Activated CD4-positive, alpha-beta T cell treated with anti-CD3 and anti-CD28 coated beads, Interleukin-10, Interleukin-2, amounts not matched to agents 100 ng/mL and 50 ng/mL, durations not matched to agents 16 hours and 8 hours (primary cell): Measurements from ENCODE around the gene PTGIR.
"Not testable (repeated sequence)": the region's sequence is repeated elsewhere in the genome, so short reads cannot be mapped to it uniquely, and the experiment has no call there.

Experiments
- DNase-seq: peaks from one replicate; pipeline ENCODE4 v3.0.0-alpha.2; 2020

PTGIR gene

DNA sequence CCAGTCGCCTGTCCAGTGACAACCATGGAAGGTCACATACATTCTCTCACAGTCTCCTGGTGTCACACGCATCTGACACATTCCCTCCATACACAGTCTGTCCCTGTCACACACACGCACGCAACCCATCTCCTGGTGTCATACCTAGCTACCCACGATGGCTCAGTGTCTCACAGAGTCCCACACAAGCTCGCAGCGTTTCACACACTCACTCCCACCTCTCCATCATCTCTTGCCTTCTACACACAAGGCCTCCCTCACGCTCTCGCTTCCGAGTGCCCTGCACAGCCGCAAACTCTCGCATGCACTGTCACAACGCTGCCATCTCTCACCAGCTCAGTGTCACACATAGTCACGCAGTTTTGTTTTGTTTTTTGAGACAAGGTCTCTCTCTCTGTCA is 12.3 kb upstream of the PTGIR start:
- DNase-seq: no peak

DNA sequence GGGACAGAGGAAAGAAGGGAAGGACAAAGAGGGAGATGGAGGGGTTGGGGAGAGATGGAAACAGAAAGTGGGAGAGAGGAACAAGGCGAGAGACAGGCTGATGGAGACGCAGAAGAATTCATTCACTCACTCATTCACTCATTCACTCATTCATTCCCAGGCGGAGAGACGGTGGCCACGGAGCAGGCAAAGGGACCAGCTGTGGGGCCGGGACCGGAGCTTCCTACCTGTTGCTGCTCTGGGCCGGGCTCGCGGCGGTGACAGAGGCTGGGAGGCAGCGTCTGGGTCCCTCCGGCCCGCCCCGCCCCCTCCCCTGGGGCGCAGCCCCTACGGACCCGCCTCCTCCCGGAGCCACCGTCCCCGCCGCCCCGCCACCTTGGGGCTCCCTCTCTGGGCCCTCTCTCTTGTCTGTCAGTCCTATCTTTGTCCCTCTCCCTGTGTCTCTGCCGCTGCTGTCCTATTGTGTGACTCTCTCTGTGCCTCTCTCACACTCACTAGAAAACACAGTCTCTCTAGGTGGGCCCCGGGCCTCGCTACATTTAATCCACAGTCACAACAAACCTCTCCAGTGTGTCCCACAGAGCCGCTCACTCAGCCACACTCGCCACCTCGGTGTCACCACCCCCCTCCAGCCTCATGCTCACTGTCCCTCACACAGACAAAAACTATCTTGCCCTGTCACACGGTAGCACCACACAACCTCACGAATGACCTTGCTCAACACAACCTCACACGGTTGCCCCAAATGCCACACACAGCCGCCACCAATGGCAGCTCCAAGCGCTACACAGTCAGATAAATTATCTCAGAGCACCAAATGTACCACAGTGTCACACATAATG is 11.3 kb upstream of the PTGIR start, which contains the start of gene GNG8:
Gene GNG8, minus strand, starts transcription at position 283 of the 842 bp plus-strand sequence. CDS start 1,520 bp downstream, outside the sequence.
- no peak for DNase-seq

DNA sequence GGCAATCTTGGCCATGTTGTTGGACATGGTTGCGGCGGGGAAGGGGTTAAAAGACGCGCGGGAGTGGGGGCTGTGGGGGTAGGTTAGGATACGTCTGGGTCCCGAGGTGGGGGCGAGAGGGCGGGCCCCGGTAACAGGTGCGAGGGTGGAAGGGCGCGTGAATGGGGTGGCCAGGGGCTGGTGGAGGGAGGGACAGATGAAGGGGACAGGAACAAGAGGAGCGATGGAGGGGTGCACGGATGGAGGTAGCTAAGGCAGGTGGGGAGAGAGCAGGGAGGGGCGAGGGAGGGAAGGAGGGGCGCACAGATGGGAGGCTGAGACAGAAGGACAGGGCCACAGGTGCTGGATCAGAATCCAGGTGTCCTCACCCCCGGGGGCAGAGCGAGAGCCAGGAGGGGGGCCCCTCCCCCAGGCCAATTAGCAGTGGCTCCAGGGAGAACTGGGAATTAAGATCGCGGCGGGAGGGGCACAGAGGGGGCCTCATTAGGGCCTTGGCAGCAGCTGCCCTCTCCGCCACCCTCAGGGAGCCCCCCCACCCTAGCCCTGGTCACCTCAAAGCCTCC is 9.8 kb upstream of the PTGIR start:
- no peak for DNase-seq

DNA sequence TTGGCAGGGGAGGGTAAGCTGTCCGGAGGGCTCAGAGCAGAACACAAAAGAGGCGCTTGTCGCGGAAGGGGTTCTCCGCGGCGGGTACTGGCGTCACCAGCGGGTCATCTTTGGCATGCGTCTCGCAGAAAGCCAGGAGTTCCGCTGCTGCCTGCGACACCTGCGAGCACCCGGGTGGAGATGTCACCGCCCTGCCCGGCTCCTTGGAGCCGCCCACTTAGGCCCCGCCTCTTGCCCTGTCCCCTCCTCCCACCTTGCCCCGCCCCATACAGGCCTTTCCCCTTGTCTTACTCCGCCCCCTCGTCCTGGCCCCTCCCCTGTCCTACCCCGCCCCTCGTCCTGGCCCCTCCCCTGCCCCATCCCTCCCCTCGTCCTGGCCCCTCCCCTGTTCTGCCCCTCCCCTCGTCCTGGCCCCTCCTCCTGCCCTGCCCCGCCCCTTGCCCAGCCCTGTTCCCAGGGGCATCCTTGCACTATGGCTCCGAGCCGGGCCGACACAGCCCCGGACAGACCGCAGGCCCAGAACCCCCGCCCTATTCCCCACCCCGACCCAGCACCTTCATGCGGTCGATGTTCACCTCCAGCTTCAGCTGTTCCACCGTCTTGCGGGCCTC is 9.3 kb upstream of the PTGIR start:
- DNase-seq: peak; percentile 96

DNA sequence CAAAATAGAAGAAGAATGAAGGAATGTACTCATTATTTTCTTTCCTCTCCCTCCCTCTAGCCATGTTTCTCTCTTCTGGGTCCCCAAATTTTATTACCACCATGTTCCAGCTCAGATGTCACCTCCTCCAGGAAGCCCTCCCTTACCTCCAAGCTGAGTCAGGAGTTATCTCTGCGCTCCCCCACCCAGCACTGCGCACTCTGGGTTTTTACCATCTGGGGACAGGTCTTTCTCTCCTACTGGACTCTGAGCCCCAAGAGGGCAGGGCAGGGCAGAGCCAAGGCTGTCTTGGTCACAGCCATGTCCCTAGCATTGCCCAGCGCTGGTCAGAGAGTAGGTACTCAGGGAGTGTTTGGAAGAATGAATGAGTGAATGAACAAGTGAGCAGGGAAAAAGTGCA is 8.2 kb upstream of the PTGIR start:
- no peak for DNase-seq

DNA sequence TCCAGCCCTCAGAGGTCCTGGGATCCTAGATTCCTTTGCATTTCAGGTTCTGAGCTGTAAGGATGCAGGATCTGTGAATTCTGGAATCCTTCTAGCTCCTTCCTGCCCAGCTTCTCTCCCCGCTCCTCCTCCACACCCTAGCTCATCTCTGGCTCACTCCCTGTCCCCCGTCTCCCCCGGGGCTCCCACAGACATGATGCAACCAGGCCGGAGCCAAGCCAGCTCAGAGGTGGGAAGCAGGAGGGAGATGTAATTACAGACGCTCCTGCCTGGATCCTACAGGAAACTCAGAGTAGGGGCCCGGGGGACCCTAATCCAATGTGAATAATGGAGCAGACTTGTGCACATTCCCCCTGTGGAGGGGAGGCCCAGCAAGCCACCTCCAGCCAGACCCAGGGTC is 6.6 kb upstream of the PTGIR start:
- DNase-seq: no peak

DNA sequence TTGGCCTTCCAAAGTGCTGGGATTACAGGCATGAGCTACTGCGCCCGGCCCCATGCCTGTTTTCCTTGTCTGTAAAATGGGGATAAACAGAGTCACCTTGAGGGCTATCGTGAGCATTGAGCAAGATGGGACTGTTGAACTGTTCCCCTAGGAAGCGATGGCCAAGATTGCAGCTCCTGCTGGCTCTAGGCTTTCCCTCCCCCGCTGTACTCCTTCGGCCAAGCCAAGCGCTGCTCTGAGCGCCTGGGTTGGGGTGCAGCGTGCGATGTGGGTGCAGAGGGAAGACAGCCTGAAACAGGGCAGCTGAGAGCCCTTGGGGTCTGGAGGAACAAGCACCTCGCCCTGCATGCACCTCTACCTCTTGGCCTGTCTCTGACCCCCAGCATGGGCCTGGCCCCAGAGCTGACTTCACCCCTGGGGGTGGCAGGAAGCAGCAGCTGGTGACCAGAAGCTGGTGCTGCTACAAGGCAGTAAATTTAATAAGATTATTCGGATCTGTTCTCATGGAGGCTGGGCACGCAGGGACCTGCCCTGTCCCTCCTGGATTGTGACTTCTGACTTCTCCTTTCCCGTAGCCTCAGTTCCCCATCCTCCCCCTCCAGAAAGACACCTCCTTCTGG is 5.8 kb upstream of the PTGIR start:
- no peak for DNase-seq

DNA sequence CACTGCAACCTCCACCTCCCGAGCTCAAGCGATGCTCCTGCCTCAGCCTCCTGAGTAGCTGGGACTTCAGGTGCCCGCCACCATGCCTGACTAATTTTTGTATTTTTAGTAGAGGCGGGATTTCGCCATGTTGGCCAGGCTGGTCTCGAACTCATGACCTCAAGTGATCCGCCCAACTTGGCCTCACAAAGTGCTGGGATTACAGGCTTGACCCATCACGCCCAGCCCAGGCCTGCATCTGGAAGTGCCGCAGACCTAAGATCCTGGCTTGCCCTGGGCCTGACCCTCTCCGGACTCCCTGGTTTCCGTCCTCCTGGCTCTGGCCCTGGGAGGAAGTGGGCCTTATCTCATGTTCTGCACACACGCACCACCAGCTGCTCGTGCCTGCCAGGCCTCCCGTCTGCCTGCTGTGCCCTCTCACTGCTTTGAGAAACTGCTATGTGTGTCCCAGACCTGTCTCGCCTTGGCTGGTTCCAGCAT is 4.7 kb upstream of the PTGIR start:
- no peak for DNase-seq

DNA sequence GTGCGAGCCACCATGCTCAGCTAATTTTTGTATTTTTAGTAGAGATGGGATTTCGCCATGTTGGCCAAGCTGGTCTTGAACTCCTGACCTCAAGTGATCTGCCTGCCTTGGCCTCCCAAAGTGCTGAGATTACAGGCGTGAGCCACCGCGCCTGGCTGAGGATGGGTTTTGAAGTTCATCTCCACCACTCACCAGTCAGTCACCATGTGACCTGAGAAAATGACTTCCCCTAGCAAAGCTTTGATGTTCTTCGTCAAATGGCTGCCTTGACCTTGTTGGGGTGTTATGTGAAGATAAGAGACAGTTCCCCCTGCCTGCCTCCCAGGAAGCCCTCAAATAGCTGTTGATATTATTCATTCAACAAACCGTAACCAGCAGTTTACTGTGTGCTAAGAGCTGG is 4.1 kb upstream of the PTGIR start:
- not testable (repeated sequence) for DNase-seq

DNA sequence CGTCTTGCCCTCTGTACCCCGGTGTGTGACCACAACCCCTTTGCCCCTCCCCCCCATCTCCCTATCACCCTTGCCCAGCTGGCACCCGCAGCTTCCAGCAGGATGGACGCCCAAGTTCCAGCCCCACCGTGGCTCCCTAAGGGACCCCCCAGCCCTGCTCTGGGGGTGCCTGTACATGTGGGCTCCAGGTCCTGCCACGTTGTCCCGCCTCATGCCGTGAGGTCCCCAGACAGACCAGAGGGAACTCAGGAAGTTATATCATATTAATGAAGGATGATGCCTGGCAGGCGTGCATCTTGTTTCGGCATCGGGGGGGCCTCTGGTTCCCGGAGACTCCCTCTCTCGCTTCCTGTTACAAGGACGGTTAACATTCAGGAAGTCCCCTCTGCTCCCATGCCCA is 1.6 kb upstream of the PTGIR start:
- no peak for DNase-seq

DNA sequence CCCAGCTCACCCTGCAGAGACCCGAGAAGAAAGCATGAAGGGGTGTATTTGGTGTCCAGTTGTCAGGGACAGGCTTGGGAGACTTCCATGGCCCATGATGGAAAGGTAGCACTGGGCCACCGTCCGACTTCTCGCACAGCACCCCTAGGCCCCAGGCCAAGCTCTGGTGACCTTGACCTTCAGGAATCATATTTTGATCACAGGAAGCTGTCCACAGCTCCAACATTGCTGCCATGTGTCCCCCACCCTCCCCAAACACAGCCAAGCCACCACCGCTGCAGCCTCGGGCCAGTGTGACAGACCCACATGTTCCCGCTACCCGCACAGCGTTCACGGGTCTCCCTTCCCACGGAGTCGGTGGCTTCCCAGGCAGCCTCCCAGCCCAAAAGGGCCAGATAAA is 842 bp upstream of the PTGIR start:
- DNase-seq: no peak

DNA sequence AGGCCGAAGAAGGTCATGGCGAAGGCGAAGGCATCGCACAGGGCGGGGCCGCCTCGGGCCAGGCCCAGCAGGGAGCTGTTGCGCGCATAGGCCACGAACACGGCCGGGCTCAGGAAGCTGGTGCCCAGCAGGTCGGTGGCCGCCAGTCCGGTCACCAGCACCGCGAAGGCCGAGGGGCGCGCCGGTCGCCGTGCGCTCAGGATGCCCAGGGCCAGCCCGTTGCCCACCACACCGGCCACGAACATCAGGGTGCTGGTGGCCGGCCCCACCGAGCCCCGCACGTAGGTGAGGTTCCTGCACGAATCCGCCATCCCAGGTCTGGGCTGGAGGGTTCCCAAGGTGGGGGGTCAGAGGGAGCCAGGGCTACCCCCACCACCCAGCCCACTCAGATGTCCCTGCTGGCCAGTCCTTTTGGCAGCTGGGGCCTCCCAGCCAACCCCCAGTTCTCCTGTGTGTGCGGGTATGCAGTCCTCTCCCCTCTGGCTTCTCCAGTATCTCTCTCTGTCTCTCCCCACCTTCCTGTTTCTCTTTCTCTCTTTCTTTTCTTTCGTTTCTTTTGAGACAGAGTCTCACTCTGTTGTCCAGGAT is 880 bp downstream of the PTGIR start:
- no peak for DNase-seq

DNA sequence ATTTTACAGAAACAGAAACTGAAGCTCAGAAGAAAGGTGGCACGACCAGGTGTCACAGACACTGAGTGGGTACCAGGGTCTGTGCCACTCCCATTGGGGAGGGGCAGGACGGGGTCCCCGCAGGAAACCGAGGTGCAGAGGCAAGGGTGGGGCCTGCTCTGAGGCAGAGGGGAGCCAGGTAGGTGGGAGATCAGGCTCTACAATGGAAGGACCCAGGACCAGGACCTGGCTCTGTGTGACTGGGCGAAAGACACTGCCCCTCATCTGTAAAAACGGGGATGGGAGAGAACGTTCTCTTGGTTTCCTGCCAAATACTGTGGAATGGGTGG is 2.8 kb downstream of the PTGIR start:
- no peak for DNase-seq

DNA sequence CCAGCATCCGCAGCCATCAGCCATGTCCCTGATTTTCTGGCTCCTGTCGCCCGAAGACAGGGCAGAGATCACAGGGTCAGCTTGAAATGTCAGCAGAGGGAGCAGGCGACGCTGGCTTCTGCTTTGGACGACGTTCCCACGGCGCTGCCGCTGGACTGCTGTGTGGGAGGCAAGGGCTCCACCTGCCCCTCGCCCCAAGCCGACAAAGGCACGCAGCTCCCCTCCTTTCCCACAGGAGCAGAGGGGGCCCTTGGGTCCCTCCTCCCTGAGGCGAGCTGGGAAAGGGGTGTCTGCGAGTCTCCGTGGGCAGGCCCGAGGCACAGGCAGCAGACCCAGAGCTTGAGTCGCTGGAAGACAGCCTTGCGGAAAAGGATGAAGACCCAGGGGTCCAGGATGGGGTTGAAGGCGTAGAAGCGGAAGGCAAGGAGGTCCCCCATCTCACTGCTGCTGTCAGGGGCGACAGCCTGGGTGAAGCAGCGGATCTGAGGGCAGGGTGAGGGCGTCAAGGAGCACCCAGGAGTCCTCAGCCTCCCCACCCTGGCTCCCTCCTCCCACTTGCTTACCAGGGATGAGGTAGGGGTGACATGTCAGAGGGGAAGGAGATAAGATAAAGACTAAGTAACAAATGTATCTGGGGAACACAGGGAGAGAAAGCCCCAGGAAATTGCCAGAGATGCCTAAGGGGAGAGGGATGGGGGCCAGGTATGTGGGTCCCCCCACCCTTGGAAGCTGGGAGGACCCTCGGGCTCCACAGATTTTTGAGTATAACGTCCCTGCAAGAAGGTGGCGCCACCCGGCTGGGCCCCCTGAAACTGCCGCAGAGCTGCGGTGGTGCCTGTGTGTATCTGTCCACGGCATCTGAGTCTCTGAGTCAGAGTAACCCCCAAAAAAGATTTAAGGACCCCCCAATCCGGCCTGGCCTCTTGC is 3.4 kb downstream of the PTGIR start:
- no peak for DNase-seq

DNA sequence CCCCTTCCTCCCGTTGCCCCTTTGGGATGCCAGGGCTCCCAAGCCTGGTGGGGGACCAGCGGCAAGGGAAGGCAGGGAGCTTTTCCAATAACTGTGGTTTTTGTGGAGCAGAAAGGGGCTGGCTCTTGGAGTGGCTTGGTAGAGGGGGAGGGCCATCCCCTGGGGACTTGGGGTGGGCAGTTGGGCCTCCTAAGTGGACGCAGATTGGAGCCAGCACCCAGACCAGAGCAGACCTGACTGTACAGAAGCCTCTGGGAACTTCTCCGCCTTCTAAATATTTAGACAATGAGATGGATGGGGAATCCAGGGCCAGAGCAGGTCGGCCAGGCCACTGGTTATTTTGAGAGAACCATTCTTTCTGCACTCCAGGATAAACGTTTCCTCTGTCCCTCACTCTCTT is 4.2 kb downstream of the PTGIR start:
- DNase-seq: no peak

DNA sequence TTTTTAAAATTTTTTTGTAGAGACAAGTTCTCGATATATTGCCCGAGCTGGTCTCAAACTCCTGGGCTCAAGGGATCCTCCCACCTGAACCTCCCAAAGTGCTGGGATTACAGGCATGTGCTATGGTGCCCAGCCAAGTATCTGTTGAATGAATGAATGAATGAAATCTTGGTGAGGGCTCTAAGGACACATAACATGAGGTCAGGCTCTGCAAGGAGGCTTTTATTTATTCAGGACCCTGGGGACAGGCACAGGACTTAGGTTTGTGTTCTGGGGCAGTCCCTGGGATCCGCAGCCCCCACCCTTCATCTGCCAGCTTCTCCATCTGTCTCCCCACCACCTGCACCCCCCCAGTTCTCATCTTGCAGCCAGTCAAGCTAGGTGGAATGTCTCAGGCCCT is 4.6 kb downstream of the PTGIR start:
- no peak for DNase-seq

DNA sequence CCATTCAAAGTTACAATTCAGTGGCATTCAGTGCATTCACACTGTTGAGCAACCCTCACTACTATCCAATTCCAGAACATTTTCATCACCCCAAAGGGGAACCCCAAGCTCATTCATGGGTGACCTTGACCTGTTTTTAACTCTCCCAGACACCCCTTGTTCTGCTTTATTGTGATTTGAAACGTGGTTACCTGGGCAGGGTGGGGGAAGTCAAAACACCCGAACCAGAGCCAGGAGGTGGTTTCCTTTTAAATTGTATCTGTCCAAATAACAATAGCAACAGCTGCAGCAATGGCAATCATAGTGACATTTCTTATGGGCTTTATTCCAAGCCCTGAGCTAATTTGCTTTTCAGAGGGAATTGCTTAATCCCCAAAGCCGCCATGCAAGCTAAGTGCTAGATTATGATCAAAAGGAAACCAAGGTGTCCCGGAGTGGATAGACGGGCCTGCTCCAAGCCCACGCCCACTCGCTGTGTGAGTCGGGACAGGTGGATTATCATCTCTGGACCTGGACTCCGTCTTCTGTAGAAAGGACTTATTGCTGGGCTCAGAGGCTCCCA is 6.1 kb downstream of the PTGIR start:
- no peak for DNase-seq

DNA sequence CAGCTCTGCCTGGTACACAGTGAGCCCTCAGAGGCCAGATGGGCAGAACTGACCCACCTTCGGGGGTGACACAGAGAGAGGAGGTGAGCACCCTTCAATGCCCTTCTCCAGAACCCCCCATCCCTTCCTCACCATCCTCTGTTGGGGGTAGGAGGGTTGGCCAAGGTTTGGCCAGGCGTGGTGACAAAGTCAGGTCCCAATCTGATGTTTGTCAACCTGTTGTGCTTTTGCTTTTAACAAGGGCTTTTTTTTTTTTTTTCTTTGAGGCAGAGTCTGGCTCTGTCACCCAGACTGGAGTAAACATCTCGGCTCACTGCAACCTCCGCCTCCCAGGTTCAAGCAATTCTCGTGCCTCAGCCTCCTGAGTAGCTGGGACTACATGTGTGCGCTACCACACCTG is 7.3 kb downstream of the PTGIR start:
- DNase-seq: no peak

DNA sequence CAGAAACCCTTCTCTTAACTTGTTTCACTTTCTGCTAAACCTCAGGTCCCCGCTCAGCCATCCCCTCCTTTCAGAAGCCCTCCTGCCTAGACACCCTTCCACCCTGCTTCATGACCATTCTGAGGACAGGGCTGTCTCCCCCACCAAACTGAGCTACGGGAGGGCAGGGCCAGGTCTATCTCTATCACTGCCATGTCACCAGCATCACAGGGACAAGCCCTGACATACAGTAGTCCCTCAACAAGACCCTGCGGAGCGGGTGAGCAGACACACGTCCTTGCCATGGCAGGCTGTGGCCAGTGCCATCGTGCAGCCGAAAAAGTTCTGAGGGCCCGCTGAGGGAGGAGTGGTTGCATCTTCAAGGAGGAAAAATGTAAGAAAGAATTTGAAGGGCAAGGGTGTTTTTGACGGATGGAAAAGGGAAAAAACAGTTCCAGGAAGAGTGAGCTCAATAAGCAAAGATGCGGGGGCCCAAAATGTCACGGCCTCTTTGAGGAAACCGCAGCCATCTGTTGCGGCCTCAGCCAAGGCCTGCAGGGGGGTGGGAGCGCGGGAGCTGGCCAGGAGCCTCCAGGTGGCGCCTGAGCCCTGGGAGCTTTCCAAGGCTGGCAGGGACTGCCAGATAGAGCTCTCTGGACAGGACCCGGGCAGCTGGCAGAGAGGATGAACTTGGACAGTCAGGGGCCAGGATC is 8.1 kb downstream of the PTGIR start:
- peak; percentile 46 for DNase-seq

DNA sequence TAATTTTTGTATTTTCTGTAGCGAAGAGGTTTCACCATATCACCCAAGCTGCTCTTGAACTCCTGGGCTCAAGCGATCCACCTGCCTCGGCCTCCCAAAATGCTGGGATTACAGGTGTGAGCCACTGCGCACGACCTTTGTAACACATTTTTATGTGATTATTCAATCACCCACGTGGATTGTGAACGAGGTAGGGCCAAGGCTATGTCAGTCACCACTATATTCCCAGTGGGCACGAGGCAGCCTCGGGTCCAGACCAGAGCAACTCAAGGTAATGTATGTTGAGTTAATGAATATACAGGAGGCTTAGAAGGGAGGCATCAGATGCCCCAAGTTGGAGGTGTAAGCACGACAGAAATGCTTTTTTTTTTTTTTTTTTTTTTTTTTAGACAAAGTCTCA is 8.9 kb downstream of the PTGIR start:
- no peak for DNase-seq

DNA sequence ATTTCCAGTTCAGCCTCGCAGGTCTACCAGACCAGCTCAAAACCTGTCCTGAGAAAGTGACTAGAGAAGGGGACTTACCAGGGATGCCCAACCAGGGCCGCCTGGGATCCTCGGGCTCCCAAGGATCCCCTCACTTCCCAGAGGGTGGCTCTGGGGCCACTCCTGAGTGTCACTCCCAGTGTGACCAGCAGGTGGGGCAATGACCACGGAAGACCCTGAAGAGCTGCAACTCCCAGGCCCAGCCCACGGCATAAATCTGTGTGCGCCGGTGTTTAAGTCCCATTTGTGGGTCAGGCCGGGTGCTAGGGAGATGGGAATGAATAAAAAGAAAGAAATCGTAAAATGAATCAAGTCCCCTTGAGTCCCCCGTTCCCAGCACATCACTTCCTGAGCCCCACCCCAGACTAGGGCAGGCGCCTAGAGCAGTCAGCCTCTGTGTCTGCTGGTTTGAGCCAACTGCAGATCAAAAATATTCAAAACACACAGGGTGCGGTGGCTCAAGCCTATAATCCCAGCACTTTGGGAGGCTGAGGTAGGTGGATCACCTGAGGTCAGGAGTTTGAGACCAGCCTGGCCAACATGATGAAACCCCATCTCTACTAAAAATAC is 10.7 kb downstream of the PTGIR start:
- peak; percentile 83 for DNase-seq
